Measurements from ENCODE around the gene CMTM7.
"Not testable (repeated sequence)": the region's sequence is repeated elsewhere in the genome, so short reads cannot be mapped to it uniquely, and the experiment has no call there.

CMTM7 gene

DNA sequence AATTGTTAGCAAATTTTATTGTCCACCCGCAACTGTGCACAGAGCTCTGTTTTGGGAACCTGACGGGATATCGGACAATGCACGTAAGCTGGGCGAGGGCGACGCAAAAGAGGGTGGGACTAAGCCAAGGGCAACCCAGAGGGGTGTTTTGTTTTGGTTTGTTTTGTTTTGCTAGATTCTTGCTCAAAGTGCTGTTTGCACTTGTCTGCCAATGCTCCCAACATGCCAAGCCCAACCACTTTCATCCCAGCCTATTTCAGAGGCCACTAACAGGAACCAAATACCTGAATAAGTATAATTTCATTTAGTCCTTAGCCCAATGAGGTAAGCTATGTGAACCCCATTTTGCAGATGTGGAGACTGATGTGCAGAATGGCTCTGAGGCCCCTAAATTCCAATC lies 9.7 kb upstream of the CMTM7 start:
- no peak for DNase-seq (ENCODE audit: low read depth)

- DNase-seq (ENCODE audit: low read depth): no peak
Measured at GRCh38 chr3:32383136-32383711, 8.4 kb upstream of the CMTM7 start.

- peak; percentile 46 for DNase-seq (ENCODE audit: low read depth)
Measured at GRCh38 chr3:32384938-32385337, 6.7 kb upstream of the CMTM7 start.

DNA sequence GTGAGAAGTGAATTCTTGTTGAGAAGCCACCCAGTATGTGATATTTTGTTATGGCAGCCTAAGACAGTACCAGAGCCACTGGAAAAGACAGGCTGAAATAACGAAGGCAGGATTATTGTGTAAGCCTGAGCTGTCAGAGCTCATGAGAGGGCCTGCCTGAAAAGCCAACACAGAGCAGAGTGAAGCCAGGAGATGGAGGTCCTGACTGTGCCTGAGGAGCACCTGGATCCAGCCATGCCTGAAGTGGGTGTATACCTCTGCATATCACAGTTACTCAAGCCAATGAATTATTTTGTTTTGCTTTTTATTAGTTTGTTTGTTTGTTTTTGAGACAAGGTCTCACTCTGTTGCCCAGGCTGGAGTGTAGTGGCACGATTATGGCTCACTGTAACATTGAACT lies 4.1 kb upstream of the CMTM7 start:
- no peak for DNase-seq (ENCODE audit: low read depth)

DNA sequence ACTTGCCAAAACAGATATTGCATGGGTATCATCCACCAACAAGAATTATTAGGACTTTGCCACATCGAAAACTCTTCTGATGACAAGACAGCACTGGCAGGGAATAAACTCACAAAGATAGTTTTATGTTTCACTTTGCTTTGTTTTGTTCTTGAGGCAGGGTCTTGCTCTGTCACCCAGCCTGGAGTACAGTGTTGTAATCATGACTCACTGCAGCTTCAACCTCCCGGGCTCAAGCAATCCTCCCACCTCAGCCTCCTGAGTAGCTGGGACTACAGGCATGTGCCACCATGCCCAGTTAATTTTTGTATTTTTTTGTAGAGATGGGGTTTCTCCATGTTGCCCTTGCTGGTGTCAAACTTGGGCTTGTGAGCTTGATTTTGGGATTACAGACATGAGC lies 2.1 kb upstream of the CMTM7 start:
- DNase-seq (ENCODE audit: low read depth): not testable (repeated sequence)

DNA sequence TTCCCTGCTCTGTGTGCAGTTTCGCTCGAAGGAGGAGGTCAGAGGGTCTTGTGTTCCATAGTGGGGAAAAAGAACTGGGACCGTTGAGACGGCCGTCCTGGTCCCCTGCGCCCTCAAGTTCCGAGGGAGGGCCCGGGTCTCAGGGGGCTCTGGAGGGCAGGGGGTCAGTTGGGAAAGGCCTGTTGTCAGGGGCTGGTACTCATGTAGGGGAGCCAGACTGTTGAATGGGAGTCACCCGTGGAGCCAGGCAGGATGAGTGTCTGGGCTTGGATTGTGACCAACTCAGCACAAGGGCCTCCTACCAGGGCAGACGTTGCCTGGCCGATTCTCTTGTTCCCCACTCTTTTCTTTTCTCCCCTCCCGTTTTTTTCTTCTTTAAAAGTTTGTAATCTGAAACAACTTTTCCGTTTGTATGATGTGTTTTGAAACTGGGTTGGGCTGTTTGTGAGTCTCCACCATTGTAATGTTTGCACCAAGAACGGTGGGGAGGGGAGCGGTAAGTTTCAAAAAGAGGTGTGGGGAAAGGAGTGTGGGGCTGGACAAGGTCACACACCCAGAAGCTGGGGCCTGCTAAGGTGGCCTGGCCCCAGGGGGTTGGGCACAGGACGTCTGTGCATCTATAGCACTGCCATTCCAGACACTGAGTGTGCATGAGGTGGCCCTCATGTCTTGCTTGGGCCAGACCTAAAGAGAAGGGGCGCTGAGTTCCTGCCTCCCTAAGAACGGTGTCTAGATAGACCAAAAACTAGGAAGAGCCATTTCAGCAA lies 1.1 kb downstream of the CMTM7 start:
- peak; percentile 45 for DNase-seq (ENCODE audit: low read depth)

DNA sequence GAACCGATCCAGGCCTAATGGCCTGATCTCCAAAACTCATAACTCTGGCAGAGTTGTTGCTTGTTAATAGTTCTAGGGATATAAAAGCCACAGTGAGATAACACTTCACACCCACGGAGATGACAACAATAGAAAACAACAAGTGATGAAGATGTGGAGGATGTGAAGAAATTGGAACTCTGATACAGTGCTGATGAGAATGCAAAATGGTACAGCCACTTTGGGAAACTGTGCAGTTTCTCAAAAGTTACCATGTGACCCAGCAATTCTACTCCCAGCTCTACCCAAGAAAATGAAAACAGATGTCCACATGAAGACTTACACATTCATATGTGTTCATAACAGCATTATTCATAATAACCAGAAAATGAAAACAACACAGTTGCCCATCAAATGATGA lies 3.8 kb downstream of the CMTM7 start:
- DNase-seq (ENCODE audit: low read depth): no peak

GRCh38 chr3:32397941-32398340 lies 6.3 kb downstream of the CMTM7 start:
- DNase-seq (ENCODE audit: low read depth): no peak

DNA sequence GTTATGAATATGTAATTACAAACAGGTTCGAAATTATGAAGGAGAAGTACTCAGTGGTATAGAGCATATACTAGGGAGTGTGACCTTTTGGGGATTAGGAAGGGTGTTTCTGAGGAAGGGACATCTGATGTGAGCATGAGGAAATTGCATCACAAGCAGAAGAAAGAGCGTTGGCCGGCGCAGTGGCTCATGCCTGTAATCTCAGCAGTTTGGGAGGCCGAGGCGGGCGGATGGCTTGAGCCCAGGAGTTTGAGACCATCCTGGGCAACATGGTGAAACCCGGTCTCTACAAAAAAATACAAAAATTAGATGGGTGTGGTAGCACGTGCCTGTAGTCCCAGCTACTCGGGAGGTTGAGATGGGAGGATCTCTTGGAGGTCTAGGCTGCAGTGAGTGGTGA lies 6.9 kb downstream of the CMTM7 start:
- DNase-seq (ENCODE audit: low read depth): no peak

GRCh38 chr3:32399030-32399620 lies 7.5 kb downstream of the CMTM7 start:
- peak; percentile 50 for DNase-seq (ENCODE audit: low read depth)

GRCh38 chr3:32401126-32401525 lies 9.5 kb downstream of the CMTM7 start:
- DNase-seq (ENCODE audit: low read depth): no peak

DNA sequence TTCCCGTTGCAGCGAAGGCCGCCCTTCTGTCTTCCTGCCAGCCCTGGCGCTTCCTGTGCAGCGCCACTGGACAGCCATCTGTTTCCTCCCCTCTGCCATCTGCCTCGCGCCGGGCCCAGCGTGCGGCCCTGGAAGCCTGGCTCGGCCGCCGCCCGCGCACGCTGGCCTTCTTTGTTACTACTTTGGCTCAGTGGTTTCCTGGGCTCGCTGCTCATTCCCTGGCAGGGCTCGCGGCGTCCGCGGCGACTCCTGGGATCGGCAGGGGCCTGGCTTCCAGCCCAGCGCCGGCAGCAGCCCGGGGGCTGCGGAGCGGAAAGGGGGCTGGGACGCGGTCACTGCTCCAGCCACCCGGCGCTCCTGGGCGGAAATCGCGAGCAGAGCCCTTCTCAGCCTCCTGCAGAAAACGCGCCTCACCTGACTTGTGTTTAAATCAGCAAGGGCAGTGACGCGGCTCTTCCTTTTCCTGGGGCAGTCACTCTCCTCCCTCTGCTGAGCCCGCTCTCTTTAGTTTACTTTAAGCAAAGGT lies 10.0 kb downstream of the CMTM7 start:
- DNase-seq (ENCODE audit: low read depth): peak; percentile 53

- DNase-seq (ENCODE audit: low read depth): no peak
Measured at GRCh38 chr3:32403663-32404062, 12.0 kb downstream of the CMTM7 start.

- DNase-seq (ENCODE audit: low read depth): no peak
Measured at GRCh38 chr3:32404714-32405113, 13.1 kb downstream of the CMTM7 start.

DNA sequence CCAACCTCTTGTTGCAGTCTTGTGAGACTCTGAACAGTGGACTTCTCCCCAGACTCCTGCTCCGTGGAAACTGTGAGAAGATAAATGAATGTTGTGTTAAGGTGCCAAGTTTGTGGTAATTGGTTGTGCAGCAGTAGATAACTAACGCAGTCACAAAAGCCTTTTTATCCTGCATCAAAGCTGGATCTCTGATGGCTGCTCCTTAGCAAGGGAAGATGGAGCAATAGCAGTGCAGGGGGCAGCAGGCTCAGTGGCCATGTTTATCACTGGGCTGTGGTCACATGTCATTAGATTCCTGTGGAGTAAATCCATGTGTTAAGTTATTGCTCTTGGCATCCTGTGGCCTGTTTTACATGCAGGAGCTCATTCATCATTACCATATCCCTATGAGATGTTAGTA lies 13.5 kb downstream of the CMTM7 start:
- DNase-seq (ENCODE audit: low read depth): peak; percentile 73

DNA sequence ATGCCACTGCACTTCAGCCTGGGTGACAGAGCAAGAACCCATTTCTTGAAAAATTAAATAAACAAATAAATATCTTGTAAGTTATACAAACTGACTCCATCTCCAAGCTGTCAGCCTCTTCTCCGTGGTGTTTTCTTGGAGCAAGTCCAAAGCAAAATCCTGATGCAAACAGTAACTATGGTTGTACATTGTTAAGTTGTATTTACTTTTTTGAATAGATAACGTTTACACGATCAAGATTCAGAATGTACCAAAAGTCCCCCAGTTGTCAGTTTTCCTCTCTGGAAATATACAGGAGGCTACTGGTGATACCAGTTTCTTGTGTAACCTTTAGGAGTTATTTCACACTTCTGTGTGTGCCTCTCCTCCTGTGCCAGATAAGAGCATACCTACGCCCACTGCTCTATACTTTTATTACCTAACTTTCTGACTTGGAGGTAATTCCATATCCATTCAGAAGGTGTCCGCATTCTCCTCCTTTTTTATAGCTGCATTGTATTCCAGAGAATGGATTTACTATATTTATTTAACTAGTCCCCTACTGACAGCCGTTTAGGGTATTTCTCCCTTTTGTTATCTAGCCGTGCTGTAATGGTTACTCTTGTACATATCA lies 14.2 kb downstream of the CMTM7 start:
- DNase-seq (ENCODE audit: low read depth): no peak

GRCh38 chr3:32406486-32407408 lies 15.1 kb downstream of the CMTM7 start:
- DNase-seq (ENCODE audit: low read depth): no peak

GRCh38 chr3:32410367-32411246 lies 19.0 kb downstream of the CMTM7 start:
- DNase-seq (ENCODE audit: low read depth): no peak

GRCh38 chr3:32411442-32411841 lies 19.8 kb downstream of the CMTM7 start:
- DNase-seq (ENCODE audit: low read depth): no peak

DNA sequence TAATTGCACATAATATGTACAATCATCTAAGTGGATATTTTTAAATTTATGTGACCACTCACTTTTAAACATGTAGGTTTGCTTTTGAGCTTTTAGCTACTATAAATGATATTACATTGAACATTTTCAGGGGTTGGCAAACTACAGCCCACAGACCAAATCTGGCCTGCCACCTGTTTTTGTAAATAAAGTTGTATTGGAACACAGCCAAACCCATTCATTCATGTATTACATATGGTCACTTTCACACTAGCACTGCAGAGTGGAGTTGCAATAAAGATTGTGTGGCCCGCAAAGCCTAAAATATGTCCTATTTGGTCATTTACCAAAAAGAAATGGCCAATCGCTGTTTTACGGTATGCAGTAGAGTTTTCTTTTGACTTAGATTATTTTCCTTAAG lies 21.2 kb downstream of the CMTM7 start:
- no peak for DNase-seq (ENCODE audit: low read depth)
